HUDEP-2 (cell line): ENCODE measurements around the gene SLC7A8.

Source experiments
- DNase-seq, 76 experiments: peaks; one replicate each; lab custom pipeline; 2025; ENCODE audit not compliant: unreplicated experiment in 76 of 76; lab: John Stamatoyannopoulos, UW

SLC7A8 gene

DNA sequence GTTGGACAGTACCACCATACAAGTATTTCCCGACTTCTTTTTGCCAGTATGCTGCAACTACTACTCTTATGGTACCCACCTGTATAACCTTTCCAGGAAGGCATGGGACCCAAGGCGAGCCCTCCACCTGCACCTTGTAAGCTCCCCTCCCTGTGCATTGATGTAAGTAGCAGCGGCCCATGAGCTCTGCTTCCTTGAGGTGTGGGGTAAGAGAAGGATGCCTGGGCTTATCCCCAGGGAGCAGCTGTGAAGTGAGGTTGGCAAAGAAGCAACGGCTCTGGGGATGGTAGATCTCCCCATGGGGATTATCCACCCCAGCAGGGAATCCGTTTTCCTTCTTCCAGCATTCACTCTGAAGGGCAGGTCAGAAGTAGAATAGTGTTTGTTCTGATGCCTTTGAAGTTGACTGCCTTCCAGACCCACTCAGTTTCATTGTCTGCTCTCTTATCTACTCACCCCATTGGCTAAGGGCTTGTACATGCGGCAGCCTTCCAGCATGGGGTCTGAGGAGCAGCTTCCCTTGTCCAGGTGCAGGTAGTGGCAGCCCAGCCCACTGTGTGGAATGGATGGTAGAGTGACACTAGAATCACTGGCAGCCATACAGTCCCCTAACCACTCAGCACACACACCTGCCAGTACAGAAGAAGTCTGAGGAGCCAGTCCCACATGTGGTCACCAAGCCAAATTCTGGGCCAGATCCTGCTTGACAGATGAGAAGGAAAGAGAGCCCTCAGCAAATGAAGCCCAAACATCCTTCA lies 82.1 kb downstream of the SLC7A8 start:
- no peak for DNase-seq

DNA sequence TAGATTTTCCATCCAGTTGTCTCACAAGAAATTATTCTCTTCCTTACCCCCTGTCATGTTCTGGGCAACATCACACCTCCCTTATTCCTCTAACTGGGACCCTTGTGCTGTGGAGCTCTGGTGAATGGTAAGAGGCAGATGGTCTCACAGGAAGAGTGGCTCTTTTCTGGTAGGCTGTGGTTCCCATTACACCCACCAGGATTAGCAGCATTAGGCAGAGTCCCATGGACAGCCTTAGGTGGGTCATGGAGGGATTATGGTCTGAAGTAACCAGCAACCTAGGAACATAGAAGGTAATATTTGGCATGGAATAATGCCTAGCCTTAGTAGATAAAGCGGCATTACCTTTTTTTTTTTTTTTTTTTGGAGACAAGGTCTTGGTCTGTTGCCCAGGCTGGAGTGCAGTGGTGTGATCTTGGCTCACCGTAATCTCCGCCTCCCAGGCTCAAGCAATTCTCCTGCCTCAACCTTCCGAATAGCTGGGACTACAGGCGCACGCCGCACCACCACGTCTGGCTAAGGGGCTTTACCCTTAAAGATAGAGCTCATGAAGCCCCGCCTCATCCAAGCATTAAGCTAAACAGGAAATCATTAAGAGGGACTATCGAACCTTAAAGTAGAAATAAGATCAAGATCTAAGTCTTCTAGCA lies 84.1 kb downstream of the SLC7A8 start:
- peak in 28 of 76 experiments; percentile 5 to 75 (median 40) for DNase-seq

DNA sequence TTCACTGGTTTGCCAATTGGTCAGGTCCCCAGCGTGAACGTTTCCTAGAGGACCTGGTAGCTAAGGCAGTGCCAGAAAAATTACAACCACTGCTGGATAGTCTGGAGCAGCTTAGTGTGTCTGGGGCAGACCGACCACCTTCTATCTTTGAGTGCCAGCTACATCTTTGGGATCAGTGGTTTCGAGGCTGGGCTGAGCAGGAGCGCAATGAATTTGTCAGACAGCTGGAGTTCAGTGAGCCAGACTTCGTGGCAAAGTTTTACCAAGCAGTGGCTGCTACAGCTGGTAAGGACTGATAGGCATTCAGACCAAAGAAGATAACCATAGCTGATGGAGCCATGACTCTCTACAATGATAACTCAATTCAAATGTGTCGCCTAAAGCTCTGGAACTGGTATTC lies 85.7 kb downstream of the SLC7A8 start:
- DNase-seq = no peak

DNA sequence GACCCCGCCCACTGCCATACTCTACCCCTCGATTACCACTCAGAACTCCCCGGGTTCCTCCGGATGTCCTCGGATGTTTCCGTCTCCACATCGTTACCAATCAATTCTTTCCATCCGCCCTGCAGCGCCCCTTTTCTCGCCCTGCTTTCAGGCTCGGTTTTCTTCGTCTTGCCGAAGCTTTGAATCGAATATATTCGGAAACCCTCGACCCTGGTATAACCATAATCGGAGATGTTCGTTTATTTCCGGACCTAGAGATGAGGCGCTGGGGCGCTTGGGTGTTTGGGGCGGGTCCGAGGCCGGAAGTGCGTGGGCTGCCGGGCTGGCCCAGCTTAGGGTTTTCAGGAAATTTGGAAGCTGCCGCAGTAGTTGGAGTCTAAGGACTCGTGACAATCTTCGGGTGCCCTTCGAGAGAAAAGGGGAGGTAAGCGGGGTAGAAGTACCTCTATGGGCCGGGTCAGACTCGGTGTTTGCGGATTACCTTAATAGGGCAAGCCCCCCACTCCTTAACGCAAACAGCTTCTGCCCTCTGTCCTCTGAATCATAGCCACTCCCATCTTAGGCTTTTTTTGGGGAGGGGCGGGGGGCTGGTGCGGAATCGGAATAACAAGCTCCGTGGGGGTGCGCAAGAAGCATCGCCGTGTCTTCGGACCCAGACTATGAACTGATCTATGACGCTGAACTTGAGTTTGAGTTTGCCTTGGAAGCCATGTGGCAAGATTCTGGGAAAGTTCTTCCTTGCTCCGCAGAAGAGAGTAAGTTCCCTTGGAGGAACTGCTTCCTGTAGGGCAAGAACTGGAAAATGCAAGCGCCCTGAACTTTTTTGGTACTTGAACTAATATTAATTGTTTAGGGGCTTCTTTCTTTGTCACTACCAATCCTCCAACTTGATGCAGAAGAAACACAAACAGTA lies 88.0 kb downstream of the SLC7A8 start, which contains the start of gene C14orf119:
Gene C14orf119, plus strand, starts transcription at position 310 of the 913 bp plus-strand sequence. CDS start 2,154 bp downstream, outside the sequence.
- DNase-seq = no peak

- DNase-seq = no peak
These were observed 88.7 kb downstream of the SLC7A8 start, which contains the start of gene ACIN1 for GRCh38 chr14:23094666-23095195. TSS of gene ACIN1 (minus strand) at chr14:23095136. CDS start at chr14:23095112, 24 bp downstream.

DNA sequence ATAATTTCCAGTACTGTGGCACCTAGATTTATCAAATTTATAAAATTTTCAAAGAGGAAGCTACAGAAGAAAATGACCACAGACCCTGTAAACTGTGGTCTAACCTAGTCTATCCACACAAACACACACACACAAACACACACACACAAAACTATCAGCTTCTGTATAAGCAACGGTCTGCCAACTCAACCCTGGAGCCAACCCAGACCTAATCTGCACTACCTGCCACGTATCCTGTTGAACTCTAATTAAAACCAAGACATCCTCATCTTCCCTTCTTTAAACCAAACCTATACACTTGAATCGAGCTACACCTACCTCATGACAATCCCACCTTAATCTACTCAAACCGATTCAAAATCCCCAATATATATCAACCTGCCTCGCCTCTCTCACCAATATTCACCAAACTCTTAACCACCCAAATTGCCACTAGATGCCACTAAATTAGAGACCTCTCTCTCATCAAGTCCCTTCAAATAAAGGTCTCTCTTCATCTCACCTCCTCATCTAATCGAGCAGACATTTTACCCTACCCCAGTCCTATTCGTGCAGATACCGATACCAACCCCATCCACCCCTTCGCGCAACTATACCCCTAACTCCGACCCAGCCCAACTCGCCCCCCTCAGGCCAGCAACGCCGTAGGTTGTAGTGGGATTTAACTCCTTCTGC lies 89.3 kb downstream of the SLC7A8 start:
- DNase-seq = no peak

- DNase-seq = no peak
These were observed 89.9 kb downstream of the SLC7A8 start for GRCh38 chr14:23093526-23093925.

GRCh38 chr14:23093104-23093503 lies 90.4 kb downstream of the SLC7A8 start:
- no peak for DNase-seq

- DNase-seq = no peak
These were observed 91.9 kb downstream of the SLC7A8 start for GRCh38 chr14:23091294-23092225.

DNA sequence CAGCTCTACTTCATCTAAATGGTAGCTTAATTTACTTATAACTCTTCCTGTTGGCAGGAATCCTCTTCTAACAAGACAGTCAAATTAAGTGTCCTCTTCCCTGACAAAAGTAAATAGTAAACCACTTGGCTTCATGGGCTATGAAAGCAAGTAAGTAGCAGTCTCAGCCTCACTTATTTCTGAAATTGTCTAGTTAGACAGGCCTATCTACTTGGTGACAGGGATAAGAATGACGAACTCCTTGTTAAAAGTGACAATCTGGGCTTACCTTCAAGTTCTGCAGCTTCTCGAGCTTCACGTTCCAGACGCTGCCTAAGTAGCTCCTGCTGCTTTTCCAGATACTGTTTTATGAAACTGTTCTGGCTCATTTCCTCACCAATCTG lies 93.2 kb downstream of the SLC7A8 start:
- no peak for DNase-seq

- no peak for DNase-seq
These were observed 93.8 kb downstream of the SLC7A8 start for GRCh38 chr14:23089498-23090253.

- DNase-seq = no peak
These were observed 96.9 kb downstream of the SLC7A8 start for GRCh38 chr14:23086565-23086964.

DNA sequence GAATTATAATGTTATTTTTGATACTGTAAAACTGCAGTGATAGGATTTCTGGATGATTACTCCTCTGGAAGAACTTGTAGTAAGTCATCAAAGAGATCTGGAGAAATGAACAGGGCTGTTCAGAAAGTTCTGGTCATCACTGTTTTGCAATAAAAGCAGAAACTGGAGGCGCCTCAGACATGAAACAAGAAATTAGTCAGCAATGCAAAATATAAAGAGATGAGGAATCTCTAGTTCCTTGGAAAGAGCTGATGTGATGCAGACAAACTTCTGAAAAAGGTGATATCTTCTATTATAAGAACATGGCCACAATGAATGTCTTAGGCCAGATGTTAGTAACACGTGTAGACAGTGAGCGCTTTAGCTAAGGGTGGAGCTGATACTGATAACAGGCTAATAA lies 98.0 kb downstream of the SLC7A8 start:
- DNase-seq = no peak

GRCh38 chr14:23080474-23080873 lies 103.0 kb downstream of the SLC7A8 start:
- DNase-seq = no peak

DNA sequence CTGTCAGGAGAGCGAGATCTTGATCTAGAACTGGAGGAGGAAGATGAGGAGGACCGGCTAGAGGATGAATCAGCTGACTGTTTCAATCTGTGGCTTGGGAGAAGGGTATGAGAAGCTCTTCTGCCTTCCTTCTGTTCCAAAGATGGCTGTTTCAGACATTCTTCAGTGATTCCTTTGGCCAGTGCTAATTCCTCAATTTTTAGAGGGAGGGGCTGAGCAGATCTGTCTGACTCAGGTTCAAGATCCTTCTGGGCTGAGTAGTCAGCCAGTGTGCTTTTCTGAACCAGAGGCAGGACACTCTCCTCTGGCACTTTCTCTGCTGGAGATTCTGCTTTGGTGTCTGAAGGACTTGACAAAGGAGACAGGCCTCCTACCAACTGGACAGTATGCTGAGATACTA lies 103.7 kb downstream of the SLC7A8 start:
- no peak for DNase-seq

DNA sequence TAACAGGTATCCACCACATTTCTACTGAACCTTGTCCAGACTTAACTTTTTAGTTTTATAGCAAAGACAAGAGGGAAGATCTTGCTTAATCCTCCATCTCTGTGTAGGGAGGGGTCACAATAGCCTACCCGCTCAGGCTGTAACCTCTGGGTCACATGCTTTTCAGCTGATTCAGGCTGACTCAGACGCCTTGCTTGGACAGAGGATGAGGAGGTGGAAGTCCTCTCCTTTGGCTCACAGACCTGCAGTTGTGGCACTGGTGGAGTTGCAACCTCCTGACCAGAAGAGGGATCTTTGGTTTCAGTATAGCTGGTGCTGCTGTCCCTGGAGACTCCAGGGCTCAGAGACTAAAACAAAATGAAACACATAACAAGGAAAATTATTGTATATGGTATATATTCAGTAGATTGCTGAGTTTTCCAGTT lies 104.8 kb downstream of the SLC7A8 start:
- no peak for DNase-seq

DNA sequence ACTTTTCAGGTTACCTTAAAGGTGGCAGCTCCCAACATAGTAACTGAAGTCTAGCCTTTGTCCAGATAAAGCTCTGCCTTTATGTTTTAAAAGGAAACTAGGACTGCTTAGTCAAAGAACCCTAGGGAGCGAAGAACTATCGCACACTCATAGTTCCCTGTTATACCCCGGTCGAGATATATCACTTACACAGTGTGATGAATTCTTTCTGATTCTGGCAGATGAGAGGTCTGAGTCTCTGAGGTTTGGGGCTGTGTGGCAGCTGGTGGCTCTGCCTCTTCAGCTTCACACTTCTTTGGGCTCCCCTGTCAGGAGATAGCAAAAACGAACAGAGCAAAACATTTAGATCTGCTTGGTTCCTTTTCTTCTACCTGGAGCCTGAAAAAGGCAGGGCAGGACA lies 105.5 kb downstream of the SLC7A8 start:
- no peak for DNase-seq

- DNase-seq = no peak
These were observed 106.6 kb downstream of the SLC7A8 start for GRCh38 chr14:23076785-23077408.
